22Rv1 (cell line): ENCODE measurements around the gene PEAK3.

Experiments
- CTCF ChIP-seq: fragments of 450-650 bp; IDR thresholded peaks from 2 replicates; pipeline ENCODE4 v1.5.1; 2017; ENCODE audit warnings: mild to moderate bottlenecking
- ZFX ChIP-seq: fragments of 450-650 bp; IDR thresholded peaks from 2 replicates; pipeline ENCODE4 v1.6.1; 2017; ENCODE audit warnings: antibody characterized with exemption, borderline replicate concordance

GRCh38 chr19:2315121-2315817, 33.3 kb upstream of the PEAK3 start:
- no peak for TF ChIP-seq CTCF
- TF ChIP-seq ZFX = no peak
